Gastrocnemius medialis (tissue), 4 donors: ENCODE data around the gene LRRC19. TPM values are rescaled to one million over a fixed set of nuclear protein-coding genes. Genes with fewer than 3 reads are reported as not detected.

ENCODE experiments used
- ATAC-seq, 2 donors: fragments of 150-250 bp; one replicate each; pipeline ENCODE4 v1.9.1; 2016
- DNase-seq, 2 donors: peaks; one replicate each; pipeline ENCODE4 v3.0.0-alpha.2; 2019
- H3K27ac ChIP-seq, 4 donors: fragments of 200-600 bp; sonication (generic); 1 replicate in 1 of 4; 2 replicates in 3 of 4; pipeline ENCODE4 v1.5.1; 2016 to 2018; ENCODE audit warnings: mild to moderate bottlenecking in 2 of 4, moderate library complexity in 1 of 4
- H3K27me3 ChIP-seq, 3 donors: fragments of 200-600 bp; sonication (generic) in 2 of 3; 1 replicate in 1 of 3; 2 replicates in 2 of 3; pipeline versions ENCODE4 v1.5.1 to v1.6.0; 2016 to 2019; ENCODE audit warnings: mild to moderate bottlenecking in 1 of 3, moderate library complexity in 1 of 3
- H3K36me3 ChIP-seq, 2 donors: fragments of 200-600 bp; sonication (generic) in 1 of 2; one replicate each; pipeline ENCODE4 v1.5.1; 2017 to 2018
- H3K4me1 ChIP-seq, 2 donors: fragments of 200-600 bp; sonication (generic) in 1 of 2; one replicate each; pipeline ENCODE4 v1.5.1; 2016 to 2017; ENCODE audit warnings: mild to moderate bottlenecking in 2 of 2
- H3K4me3 ChIP-seq, 4 donors: fragments of 200-600 bp; sonication (generic) in 3 of 4; 1 replicate in 1 of 4; 2 replicates in 3 of 4; pipeline ENCODE4 v1.5.1; 2016 to 2019; ENCODE audit warnings: mild to moderate bottlenecking in 2 of 4
- H3K9me3 ChIP-seq, 3 donors: fragments of 200-600 bp; sonication (generic) in 2 of 3; 1 replicate in 1 of 3; 2 replicates in 2 of 3; pipeline ENCODE4 v1.5.1; 2016 to 2019
- POLR2A ChIP-seq, 2 donors: fragments of 450-650 bp; IDR thresholded peaks; one replicate each; pipeline ENCODE4 v1.6.1; 2017; ENCODE audit warnings: antibody characterized with exemption in 2 of 2, mild to moderate bottlenecking in 2 of 2, moderate library complexity in 2 of 2
- in situ Hi-C, 4 donors: fragments of 200-750 bp; cut with MboI; loops; one replicate each; pipeline versions ENCODE4 v1.15.0 to v1.8.0; 2017; ENCODE audit warnings: low sequenced_read_pairs in 4 of 4
- intact Hi-C: fragments of 100-400 bp; cut with DNase I; formaldehyde crosslinking; loops from one replicate; pipeline ENCODE4 v1.15.1; 2023; ENCODE audit warnings: low total_unique reads
- total RNA-seq, 4 donors: library from RNA; depleted of rRNA; stranded (reverse); fragments of >200 nt; gene quantifications; one replicate each; pipeline versions ENCODE4 v1.1.0 to v1.2.3, GENCODE V29; 2016
- TF ChIP-seq, protein P1 (sequence below), 5 experiments: fragments of 450-650 bp in 3 of 5; fragments of 200-600 bp in 2 of 5; sonication (generic) in 2 of 5; IDR thresholded peaks in 4 of 5; conservative IDR thresholded peaks in 1 of 5; 1 replicate in 4 of 5; 2 replicates in 1 of 5; pipeline ENCODE4 v1.5.1; 2016 to 2019; ENCODE audit warnings: antibody characterized with exemption in 5 of 5, mild to moderate bottlenecking in 3 of 5, moderate library complexity in 3 of 5

The LRRC19 gene
- total RNA-seq, 4 donors from 2014 or later, result 0.22 TPM; not detected in 3

DNA sequence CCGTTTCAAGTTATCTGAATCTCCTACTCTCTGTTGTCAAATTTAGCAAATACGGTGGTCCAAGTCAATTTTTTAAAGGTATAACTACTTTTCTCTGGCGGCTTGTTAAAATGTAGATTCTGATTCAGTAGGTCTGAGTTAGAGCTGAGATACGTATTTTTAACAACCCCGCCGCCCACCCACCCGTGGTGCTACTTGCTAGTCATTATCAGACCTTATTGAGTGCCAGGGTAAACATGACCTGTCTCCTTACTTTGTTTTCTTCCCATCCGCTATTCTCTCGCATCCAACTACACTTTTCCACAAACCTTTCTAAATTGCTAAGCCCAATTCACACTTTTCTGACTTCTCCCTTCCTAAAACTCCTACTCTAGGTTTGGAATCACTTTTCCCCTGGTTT is 57.7 kb downstream of the LRRC19 start:
- no peaks in the 10 kb centered on the region for H3K9me3 ChIP-seq
- H3K27ac ChIP-seq, result peak overlapping the region; percentile 86 to 99 (median 98)
- in situ Hi-C loops, result loop anchor here in 2 of 4 donors (10.0 to 25.0 kb wide), 3 partner anchors 63 to 627 kb away; partner anchors contain the start of gene C9orf72 (in 2 of the 2)
- peaks cover 36 to 38% of the 10 kb centered on the region in 2 donors for H3K4me1 ChIP-seq
- no peaks in the 10 kb centered on the region for H3K36me3 ChIP-seq
- ATAC-seq (no peak), DNase-seq (no peak)
- intact Hi-C loops, result loop anchor here (1.0 to 10.0 kb wide), 4 partner anchors 9 to 627 kb away; partner anchors contain the start of genes C9orf72, CAAP1 and IFT74
- H3K4me3 ChIP-seq, result peak overlapping the region; percentile 83 to 98 (median 95)
- H3K27me3 ChIP-seq, result no peaks in the 10 kb centered on the region
- TF ChIP-seq POLR2A (IDR thresholded peaks at IDR 0.05), result no peak
- TF ChIP-seq, protein P1, sequence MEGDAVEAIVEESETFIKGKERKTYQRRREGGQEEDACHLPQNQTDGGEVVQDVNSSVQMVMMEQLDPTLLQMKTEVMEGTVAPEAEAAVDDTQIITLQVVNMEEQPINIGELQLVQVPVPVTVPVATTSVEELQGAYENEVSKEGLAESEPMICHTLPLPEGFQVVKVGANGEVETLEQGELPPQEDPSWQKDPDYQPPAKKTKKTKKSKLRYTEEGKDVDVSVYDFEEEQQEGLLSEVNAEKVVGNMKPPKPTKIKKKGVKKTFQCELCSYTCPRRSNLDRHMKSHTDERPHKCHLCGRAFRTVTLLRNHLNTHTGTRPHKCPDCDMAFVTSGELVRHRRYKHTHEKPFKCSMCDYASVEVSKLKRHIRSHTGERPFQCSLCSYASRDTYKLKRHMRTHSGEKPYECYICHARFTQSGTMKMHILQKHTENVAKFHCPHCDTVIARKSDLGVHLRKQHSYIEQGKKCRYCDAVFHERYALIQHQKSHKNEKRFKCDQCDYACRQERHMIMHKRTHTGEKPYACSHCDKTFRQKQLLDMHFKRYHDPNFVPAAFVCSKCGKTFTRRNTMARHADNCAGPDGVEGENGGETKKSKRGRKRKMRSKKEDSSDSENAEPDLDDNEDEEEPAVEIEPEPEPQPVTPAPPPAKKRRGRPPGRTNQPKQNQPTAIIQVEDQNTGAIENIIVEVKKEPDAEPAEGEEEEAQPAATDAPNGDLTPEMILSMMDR (IDR thresholded peaks at IDR 0.05 in 4 of 5, conservative IDR thresholded peaks at IDR 0.05 in 1 of 5), result no peak

DNA sequence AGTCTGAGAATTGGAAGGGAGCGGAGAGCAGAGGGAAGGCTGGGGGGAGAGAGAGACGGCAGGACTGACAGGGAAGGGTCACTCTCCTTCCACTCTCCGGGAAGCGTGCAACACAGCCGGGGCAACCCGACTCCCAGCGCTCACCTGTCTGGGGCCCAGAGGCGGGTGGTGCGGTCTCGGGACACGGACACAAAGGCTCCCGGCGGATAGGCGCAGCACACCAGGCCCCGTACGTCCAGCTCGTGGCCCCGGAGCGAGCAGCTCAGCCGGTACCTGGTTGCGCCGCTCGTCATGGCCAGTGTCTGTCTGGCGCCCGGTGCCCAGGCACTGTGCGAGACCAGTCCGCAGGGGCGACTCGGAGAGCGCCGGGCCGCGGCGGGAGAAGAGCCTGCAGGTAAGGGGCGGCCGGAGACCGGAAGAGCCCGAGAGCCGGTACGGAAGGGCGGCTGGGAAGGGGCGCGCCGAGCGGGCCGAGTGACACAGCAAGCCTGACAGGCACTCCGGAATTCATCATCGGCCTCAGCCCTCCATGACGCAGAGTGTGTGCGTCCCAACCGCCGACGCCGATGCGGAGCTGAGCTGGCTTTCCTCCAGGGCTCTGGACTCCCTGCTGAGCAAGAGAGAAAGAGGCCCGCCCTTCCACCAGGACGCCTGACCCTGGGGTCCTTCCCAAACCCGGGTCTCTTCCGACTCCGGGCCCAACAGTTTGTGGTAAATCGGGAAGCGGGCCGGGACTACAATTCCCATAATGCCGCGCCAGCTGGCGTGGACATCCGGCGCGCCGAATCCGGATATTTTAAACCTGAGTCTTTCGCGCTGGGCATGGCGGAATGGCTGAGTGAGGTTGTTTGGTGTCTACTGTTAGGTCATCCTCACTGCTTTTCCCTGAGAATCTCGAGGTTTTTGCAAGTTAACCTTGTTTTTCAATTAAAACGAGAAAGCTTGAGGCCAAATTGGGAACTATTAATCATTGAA is 58.4 kb downstream of the LRRC19 start, which contains the start of gene PLAA:
Gene PLAA (minus strand): TSS at position 490 of the 975 bp plus-strand sequence. CDS start 197 bp downstream, at position 293.
- ATAC-seq (peak; percentile 98 to 99), DNase-seq (peak; percentile 82 to 86)
- Histone ChIP-seq H3K4me1 (peaks cover 36 to 38% of the 10 kb centered on the region in 2 donors), H3K27ac (peak within 1 kb of the TSS; percentile 86 to 99 (median 98)), H3K36me3 (no peaks in the 10 kb centered on the region), H3K9me3 (no peaks in the 10 kb centered on the region), H3K27me3 (no peaks in the 10 kb centered on the region), H3K4me3 (peak within 1 kb of the TSS; percentile 83 to 98 (median 95))
- TF ChIP-seq POLR2A (IDR thresholded peaks at IDR 0.05), result peak; percentile 65 to 79
- TF ChIP-seq, protein P1 (IDR thresholded peaks at IDR 0.05 in 4 of 5, conservative IDR thresholded peaks at IDR 0.05 in 1 of 5), result peak in 3 of 5 experiments; percentile 2 to 46 (median 41)
- in situ Hi-C loops (loop anchor here in 2 of 4 donors (10.0 to 25.0 kb wide), 3 partner anchors 62 to 628 kb away; partner anchors contain the start of gene C9orf72 (in 2 of the 2)), intact Hi-C loops (loop anchor here (1.0 to 10.0 kb wide), 4 partner anchors 9 to 628 kb away; partner anchors contain the start of genes C9orf72, CAAP1 and IFT74)

DNA sequence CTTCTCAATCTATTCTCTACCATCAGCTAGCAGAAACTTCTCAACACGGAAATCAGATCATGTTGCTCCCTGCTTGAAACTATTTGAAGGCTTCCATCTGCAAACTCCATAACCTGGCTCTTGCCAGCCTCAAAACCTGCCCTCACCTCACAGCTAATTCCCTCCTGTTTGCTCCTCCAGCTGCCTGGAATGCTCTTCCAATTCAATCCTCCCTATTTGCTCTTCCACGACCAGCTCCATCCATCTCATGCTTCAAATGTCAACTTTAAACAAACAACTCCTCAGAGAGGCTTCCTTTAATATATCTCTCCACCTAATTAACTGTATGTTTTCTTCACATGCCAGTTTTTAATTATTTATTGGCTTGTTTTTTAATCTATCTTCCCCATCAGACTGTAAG is 59.9 kb downstream of the LRRC19 start:
- ATAC-seq (no peak), DNase-seq (no peak)
- Histone ChIP-seq H3K4me3 (peak overlapping the region; percentile 83 to 98 (median 95)), H3K36me3 (no peaks in the 10 kb centered on the region), H3K4me1 (peaks cover 41 to 47% of the 10 kb centered on the region in 2 donors), H3K27ac (peak overlapping the region; percentile 86 to 99 (median 98)), H3K9me3 (no peaks in the 10 kb centered on the region), H3K27me3 (no peaks in the 10 kb centered on the region)
- in situ Hi-C loops (loop anchor here in 2 of 4 donors (10.0 to 25.0 kb wide), 3 partner anchors 61 to 629 kb away; partner anchors contain the start of gene C9orf72 (in 2 of the 2)), intact Hi-C loops (loop anchor here (5.0 to 10.0 kb wide), 2 partner anchors 602 to 629 kb away; partner anchors contain the start of gene C9orf72)
- TF ChIP-seq, protein P1 (IDR thresholded peaks at IDR 0.05 in 4 of 5, conservative IDR thresholded peaks at IDR 0.05 in 1 of 5), result no peak
- no peak for TF ChIP-seq POLR2A (IDR thresholded peaks at IDR 0.05)

Other genes starting within 250 kb of the LRRC19 start
- gene CAAP1, start 112.9 kb downstream of the LRRC19 start, total RNA-seq, result 10 to 100 TPM in 1 of 4 donors, 1 to 10 TPM in 3; 4.5 to 12.3 (median 6.8) TPM
- gene PLAA, start 58.4 kb downstream of the LRRC19 start, total RNA-seq, result 100 to 1,000 TPM in 1 of 4 donors, 10 to 100 TPM in 3; 72.5 to 105 (median 83.8) TPM
- gene IFT74, start 49.3 kb downstream of the LRRC19 start, total RNA-seq, result 10 to 100 TPM in 3 of 4 donors, 1 to 10 TPM in 1; 4.9 to 15.2 (median 13.0) TPM
- gene TEK, start 103.6 kb upstream of the LRRC19 start, total RNA-seq, result 1 to 10 TPM; 8.1 to 9.0 (median 8.4) TPM